ENCODE measurements around the gene KCNQ2.

KCNQ2 gene

GRCh38 chr20:63470410-63470809, 2.0 kb downstream of the KCNQ2 start:
- no peak for ATAC-seq
- TF ChIP-seq RARB (CRISPR knock-in tag; IDR thresholded peaks at IDR 0.05) (no peak), SNAI2 (CRISPR knock-in tag; IDR thresholded peaks at IDR 0.05) (no peak), OSR1 (CRISPR knock-in tag; IDR thresholded peaks at IDR 0.05) (no peak), CREB5 (CRISPR knock-in tag; IDR thresholded peaks at IDR 0.05; ENCODE audit: low read depth) (no peak), TOX (CRISPR knock-in tag; IDR thresholded peaks at IDR 0.05; ENCODE audit: borderline replicate concordance) (no peak), ZFP3 (CRISPR knock-in tag; IDR thresholded peaks at IDR 0.05) (no peak), ZFP30 (CRISPR knock-in tag; IDR thresholded peaks at IDR 0.05) (no peak), TCF4 (CRISPR knock-in tag; IDR thresholded peaks at IDR 0.05; ENCODE audit: borderline replicate concordance) (no peak), GLIS3 (CRISPR knock-in tag; IDR thresholded peaks at IDR 0.05) (no peak), CSDC2 (CRISPR knock-in tag; IDR thresholded peaks at IDR 0.05) (no peak), ZC3H10 (CRISPR knock-in tag; IDR thresholded peaks at IDR 0.05) (no peak), TSHZ2 (CRISPR knock-in tag; IDR thresholded peaks at IDR 0.05) (no peak)

GRCh38 chr20:63469713-63470101, 2.7 kb downstream of the KCNQ2 start:
- ATAC-seq: no peak
- TF ChIP-seq ESRRG (CRISPR knock-in tag; IDR thresholded peaks at IDR 0.05) (no peak), ZNF565 (CRISPR knock-in tag; conservative IDR thresholded peaks at IDR 0.05; ENCODE audit: low read depth) (no peak), BACH2 (CRISPR knock-in tag; IDR thresholded peaks at IDR 0.05; ENCODE audit: borderline replicate concordance) (no peak), ISL1 (CRISPR knock-in tag; IDR thresholded peaks at IDR 0.05) (no peak), PATZ1 (CRISPR knock-in tag; IDR thresholded peaks at IDR 0.05; ENCODE audit: borderline replicate concordance) (no peak), OSR1 (CRISPR knock-in tag; IDR thresholded peaks at IDR 0.05) (no peak), CREB5 (CRISPR knock-in tag; IDR thresholded peaks at IDR 0.05; ENCODE audit: low read depth) (no peak), ZFP3 (CRISPR knock-in tag; IDR thresholded peaks at IDR 0.05) (no peak), CSRNP3 (CRISPR knock-in tag; IDR thresholded peaks at IDR 0.05) (no peak), ZFP30 (CRISPR knock-in tag; IDR thresholded peaks at IDR 0.05) (no peak), ZNF70 (CRISPR knock-in tag; IDR thresholded peaks at IDR 0.05) (no peak), GLIS3 (CRISPR knock-in tag; IDR thresholded peaks at IDR 0.05) (no peak), PPARA (CRISPR knock-in tag; IDR thresholded peaks at IDR 0.05; ENCODE audit: borderline replicate concordance) (no peak), ZNF8 (CRISPR knock-in tag; IDR thresholded peaks at IDR 0.05) (no peak), TSHZ2 (CRISPR knock-in tag; IDR thresholded peaks at IDR 0.05) (no peak), POU6F1 (CRISPR knock-in tag; IDR thresholded peaks at IDR 0.05; ENCODE audit: borderline replicate concordance, low read depth) (no peak), ARNTL (CRISPR knock-in tag; IDR thresholded peaks at IDR 0.05; ENCODE audit: borderline replicate concordance, low read depth) (no peak), TOX (CRISPR knock-in tag; IDR thresholded peaks at IDR 0.05; ENCODE audit: borderline replicate concordance) (no peak)

Data from SK-N-SH treated with all-trans-retinoic acid at 6 μM for 48 hours (cell line).